NCI-H774 (cell line): ENCODE results near the gene TRIM31.
A peak's percentile ranks its signal among the peaks of the same experiment; 100 is the strongest.

ENCODE experiments used
- DNase-seq: peaks from one replicate; lab custom pipeline; 2025; lab: John Stamatoyannopoulos, UW

The TRIM31 gene

DNA sequence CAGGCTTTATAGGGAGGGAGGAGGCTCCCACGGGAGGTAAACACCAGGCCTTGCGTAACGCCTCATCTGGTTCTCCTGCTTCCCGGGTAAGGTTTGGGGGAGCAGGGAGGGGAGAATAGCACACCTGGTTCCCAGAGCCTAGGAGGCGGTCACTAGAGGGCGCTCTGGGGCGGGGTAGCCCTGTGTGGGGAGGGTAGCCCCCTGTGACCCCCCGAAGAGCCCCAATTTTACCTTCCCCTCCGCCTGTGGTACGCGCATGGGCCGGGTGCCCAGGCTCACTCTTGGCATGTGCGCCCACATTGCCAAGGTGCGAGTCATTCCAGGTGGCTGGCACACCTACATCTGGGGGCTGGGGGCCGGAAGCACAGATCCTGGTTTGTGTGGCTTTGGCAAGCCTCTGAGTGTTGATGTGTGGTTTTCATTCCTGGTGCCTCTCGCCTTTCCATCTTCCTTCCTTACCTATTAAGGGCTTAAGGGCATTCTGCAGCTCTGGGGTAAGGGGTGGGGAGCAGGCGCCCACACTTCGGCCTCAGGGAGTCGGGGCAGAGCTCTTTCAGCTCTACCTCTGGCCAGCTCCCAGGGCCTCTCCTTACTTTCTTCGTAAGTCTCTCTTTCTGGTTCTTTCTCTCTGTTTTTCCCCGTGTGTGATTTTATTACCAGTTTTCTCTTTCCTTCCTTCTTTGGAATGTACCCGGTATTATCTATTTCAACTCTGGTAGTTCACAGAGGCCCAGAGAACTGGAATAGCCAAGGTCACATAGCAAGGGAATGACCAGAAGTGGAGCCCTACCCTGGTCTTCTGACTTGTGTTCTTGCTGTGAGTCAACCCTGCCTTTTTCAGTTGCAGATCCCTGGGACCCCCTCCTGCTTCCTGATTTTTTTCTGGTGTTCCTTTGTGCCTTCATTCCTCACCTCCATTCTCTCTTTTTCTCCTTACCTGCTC, 36.8 kb downstream of the TRIM31 start:
- no peak for DNase-seq

DNA sequence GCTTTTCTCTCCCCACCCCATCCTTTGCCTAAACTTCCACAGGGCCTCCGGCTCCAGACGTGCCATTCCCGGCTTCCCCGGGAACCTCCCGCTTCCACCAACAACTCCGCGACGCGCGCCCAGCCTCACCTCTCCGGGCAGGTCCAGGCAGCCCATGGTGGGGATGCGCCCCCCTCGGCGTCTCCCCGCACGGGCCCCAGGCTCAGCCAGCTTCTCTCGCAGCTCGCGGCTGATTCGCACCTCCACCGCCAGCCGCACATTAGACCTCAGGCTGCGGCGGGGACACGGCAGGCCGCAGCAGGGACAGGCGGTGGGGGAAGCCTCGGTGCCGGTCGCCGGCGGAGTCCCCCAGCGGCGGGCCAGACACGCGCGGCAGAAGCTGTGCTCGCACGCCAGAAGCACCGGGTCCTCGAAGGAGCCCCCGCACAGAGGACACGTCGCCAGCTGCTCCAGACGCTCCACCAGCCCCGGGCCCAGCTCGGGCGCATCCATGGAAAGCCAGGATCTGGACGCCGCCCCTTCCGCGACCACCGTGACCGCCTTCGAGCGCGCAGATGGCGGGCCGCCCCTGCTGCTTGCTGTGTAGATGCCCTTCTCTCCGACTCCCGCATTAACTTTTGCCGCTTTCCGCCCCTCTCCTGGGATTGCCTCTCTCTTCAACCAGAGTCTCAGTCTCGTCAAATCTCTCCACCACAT, 37.6 kb downstream of the TRIM31 start, which contains the start of gene RNF39:
RNF39 (minus strand) TSS at position 676 of the 696 bp plus-strand sequence; CDS start at position 492, 184 bp downstream.
- no peak for DNase-seq

DNA sequence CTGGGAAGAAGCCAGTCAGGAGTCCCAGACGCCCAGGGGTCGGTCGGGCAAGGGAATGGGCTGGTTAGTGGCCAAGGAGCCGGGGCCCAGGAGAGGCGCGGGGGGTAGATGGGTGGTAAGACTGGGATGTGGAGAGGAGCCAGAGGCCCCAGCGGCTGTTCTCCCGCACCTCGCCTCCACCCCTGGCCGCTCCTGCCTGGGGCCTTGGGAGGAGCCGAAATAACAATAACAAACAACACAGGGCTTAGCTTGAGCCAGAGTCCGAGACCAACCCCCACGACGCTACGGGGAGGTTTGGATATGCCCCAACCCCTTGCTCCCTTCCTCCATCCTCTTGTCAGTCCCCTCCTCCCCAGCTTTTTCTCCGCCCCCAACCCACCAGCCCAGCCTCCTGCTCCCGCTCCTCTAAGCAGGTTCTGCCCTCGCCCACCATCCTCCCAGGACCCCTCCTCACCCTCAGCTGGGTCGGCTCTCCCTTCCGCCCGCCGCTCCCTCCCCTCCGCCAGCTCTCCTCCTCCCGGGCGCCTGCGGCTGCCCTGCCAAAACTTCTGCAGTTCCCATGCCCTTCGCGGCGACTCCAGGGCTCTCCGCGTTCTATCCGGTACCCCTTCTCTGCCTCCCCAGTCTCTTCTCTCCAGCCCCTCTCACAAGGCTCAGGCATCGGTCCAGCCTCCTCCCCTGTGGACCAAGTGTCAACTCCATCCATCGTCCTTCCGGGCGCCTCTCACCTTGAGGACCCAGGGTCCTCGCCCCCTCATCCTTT, 38.4 kb downstream of the TRIM31 start:
- DNase-seq: no peak

DNA sequence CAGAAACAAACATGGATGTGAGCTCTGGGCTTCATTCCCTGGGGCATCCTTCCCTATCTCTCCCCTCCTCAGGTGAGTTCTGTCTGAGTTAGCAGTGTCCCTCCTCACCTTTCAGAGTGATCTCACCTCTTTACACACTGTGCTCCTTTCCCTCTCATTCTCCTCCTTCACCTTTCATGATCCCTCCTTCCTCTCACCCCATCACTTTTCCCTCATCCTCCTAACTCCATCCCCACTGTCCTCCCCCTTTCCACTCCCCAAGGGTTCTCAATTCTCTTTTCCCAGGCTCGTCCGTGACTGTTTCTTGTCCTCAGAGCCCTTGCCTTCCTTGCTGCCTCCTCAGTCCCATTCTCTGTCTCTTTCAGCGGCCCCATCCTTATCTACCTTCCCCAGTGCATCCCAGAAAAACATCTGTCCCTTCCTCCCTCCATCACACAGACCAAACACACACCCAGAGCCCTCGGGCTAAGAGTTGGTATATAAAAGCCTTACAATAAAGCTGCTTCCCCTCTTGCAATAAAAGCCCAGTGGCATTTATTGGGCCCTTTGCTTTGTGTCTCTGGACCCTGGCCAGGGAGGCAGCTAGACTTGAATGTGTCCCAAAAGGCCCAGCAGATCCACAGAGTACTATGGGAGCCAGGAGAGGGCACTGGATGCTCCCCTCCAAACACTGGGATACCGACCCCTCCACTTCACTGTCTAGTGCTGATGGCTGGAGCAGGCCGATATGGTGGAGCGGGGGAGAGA, 39.2 kb downstream of the TRIM31 start:
- no peak for DNase-seq

DNA sequence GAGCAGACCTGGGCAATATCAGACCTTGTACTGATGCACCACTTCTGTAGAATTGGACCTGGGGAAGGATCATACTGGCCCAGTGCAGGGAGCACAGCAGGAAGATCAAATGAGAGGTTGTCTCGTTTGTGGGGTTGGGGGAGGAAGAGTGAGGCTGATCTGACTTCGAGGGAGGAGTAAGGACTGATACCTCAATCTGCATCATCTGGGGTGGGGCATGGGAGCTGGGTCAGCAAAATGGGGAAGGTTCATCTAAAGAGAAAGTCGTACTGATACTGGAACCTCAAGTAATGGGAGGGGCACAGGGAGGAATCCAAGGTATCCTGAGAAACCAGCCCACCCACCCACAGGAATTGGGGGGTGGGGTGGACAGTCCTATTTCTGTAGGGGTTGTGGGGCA, 41.0 kb downstream of the TRIM31 start:
- DNase-seq: no peak

DNA sequence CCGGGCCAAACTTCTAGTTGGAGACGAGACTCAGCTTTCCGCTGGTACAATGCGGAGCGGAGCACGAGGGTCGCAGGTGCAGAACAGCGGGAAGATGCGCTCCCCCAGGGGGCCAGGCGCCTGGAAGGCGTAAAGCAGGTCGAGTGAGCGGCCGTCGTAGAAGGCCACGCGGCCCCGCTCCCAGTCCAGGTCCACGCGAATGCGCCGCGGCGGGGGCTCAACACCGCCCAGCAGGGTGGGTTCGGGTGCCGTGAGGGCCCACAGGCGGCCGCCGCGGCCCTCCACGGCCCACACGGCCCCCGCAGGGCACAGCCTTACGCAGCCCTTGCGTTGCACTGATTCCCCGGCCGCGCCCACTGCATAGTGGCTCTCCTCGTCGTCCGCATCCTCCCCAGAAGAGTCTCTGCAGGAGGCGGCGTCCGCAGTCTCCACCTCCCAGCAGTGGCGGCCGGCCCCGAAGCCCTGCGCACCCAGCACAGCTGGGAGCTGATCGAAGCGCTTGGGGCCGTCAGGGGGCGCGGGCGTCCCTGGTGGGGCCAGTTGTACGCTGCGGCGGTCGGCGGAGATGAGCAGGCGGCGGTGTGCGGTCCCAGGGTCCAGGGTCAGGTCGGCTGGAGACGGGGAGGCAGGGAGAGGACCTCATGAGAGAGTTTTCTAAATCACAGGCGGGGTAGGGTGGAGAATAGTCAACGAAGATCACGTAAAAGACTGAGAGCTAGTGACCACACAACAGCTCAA, 41.6 kb downstream of the TRIM31 start:
- DNase-seq: no peak

DNA sequence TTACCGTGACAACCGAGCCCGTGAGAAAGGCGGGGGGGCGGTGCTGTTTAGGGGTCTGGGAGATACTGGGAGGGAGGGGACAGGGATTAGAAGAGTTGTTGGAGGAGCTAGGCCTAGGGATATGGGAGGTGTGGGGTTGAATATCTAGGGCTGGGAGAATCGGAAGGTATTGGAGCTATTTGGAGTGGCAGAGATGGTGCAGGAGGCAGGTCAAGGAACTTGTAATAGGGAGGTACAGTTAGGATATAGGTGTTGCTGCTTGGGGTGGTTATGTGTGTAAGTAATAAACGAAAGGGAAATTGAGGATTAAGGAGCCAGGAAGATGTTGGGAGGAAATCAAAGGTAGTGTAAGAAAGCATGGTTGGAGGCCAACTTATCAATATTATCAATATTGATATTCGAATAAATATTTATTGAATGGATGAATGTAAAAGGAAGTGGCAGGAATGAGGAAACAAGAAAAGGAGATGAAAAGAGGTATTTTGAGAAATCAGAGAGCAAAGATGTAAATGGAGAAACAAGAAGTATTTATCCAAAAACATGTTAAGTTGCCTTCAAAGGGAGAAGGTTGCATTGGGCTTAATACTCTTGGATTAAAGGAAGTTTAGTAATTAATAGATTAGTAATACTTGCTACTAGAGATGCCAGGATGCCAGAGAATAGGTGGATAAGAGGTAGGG, 45.3 kb downstream of the TRIM31 start:
- DNase-seq: no peak

DNA sequence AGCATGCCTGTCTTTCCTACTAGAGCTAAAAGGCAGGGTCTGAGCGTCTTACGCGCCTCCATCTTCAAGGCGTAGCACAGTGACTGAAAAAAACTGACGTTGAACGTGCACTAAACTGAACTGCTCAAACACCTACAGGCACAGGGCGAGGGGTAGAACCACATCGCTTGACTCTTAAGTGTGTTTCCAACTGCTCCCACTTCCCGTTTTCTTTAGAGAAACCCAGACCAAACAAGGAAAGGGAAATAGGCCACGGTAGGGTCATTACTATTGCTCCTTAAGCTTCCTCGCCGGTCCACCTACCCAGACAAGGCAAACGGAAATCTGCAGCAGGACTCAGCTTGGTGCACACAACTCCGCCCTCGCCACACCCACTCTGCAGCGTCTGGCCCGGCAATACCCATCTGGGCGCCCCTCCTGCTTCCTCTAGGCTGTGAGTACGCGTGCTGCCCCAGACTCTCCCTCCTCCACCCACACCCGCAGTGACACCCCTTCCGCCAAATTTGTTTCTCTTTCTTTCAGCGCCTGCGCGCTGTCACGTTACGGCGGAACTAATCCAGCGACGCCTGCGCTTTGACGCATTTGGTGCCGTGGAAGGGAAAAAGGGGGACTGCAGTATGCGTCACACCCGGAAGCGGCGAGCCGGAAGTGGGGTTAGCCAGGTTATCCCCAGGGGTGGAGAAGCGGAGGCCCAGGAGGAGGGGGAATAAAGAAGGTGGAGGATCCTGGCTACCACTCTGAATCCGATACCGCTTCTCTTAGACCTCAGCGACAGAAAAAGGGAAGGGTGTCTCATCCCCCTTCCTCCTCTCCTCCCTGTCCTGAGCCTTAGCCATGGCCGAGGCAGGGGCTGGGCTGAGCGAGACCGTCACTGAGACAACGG, 46.1 kb downstream of the TRIM31 start, which contains the start of gene PPP1R11:
PPP1R11 (plus strand) TSS at position 622 of the 883 bp plus-strand sequence; CDS start at position 835, 213 bp downstream.
- peak; percentile 99 for DNase-seq

DNA sequence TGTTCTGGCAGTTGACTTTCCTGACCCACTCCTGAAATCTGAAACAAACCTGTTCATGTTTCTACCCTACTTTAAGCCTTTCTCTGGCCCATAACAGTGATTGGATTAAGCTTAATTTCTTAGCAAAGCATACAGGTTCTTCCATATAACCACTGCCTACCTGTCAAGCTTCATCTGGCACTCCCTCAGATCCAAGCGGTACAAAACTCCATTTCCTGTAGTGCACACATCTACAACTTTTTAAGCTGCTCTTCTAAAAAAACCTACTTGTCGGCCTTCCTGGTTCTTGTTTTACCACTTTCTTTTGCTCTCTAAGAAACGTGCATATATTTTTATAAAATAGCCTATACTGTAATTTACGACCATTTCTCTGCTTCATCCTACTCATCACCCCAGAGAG, 46.8 kb downstream of the TRIM31 start:
- DNase-seq: no peak

DNA sequence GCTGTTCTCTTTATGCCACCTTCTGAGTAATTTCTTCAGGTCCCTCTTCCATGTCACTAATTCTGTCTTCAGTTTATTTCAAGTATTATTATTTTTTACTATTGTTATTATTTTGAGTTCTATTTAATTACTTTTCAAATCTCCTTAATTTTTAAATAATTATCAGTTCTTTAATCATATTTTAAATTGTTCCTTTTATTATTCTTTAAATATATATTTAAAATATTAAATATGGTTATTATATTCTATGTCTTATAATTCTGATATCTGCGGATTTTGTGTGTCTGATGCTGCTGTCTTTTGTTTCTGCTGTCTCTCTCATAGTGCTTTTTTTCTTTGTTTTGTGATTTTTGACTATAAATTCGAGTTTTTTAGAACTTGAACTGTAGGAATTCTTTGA, 49.6 kb downstream of the TRIM31 start:
- DNase-seq: no peak

DNA sequence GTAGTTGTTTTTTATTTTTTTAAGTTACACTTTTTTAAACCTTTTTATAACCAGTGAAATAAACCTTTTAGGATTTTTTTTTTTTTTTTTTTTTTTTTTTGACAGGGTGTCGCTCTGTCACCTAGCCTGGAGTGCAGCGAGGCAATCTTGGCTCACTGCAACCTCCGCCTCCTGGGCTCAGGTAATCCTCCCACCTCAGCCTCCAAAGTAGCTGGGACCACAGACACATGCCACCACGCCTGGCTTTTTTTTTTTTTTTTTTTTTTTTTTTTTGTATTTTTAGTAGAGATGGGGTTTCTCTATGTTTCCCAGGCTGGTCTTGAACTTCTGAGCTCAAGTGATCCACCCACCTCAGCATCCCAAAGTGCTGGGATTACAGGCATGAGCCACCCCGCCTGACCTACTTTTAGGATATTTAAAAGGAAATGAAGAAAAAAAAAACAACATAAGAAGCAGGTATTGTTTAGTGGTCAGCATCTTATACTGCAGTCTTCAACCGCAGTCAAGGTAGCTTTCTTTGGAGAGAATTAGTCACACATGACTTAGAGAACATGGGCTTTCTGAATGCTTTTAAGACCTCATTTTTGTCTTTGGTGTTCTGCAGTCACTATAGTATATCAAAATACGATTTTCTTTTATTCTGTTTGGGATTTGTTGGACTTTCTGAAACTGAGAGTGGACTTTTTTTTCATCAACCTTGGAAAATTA, 50.3 kb downstream of the TRIM31 start:
- no peak for DNase-seq

DNA sequence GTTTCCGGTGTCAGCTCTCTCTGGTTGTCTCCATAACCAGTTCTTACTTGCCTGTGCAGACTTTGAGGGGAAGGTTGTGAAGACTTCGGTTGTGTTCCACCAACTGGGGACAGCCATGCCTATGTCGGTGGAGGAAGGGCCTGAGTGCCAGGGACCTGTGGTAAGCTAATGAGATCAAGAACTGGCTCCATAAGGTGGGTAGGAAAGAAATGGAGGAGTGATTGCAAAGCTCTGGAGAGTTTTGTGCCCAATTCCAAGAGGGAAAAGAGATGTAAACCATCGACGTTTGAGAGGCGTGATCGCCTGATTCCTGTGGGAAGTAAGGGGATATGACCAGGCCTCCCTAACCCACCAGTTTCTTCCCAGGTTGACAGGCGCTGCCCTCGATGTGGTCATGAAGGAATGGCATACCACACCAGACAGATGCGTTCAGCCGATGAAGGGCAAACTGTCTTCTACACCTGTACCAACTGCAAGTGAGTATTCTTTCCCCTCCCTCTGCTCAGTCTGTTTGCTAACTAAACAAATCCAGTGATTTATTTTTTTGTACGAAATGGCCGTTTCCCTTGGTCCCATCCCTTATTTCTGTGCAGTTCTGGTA, 50.9 kb downstream of the TRIM31 start:
- DNase-seq: no peak

DNA sequence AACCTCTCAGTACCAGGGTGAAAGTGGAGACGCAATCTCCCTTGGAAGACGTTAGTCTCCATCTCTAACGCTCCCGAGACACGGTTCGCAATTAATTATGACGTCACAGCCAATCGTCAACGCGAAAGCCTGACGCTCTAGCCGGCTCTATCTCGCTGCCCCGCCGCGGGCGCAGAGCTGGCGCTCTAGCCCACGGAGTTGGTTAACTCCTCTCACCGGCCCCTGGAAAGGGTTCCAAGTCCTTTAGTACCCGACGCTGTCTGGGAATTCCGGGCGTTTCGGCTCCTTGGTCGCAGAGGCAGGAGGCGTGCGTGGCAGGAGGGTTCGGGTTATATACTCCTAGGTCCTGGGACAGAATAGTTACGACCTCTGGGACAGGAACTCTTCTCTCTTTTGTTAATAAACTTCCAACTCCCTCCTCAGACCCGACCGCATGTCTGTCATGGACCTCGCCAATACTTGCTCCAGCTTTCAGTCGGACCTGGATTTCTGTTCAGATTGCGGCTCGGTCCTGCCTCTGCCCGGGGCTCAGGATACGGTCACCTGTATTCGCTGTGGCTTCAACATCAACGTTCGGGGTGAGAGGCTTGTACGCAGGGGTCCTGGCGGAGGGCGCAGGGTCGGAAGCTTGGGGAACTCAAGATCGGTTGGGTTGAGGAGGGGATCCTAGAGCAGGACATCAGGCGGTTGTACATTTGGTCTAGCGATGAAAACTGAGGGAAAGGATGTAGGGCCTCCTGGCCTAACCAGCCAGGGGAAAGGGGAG, 51.6 kb downstream of the TRIM31 start, which contains the start of gene POLR1H:
POLR1H (plus strand) TSS at position 174 of the 766 bp plus-strand sequence; CDS start at position 434, 260 bp downstream.
- DNase-seq: peak; percentile 93

DNA sequence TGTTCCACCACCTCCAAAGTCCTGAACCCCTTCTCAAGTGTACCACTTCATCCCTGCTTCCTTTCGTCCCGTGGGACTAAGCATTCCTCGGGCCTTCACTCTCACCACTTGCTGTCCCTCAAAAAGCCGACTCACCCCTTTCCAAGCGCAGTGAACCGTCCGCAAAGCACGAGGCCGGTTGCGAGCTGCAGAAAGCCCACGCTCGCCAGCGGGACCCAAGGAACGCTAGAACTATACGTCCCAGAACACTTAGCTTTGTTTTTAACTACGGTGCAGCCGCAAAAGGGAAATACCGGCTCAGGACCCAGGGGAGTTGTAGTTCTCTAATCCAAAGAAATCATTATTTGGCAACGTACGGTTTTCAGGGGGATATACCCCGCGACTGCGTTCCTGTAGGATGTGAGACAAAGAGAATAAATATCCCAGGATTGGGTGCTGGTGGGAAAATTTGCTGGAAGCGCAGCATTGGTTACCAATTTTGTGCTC, 52.2 kb downstream of the TRIM31 start:
- DNase-seq: no peak

DNA sequence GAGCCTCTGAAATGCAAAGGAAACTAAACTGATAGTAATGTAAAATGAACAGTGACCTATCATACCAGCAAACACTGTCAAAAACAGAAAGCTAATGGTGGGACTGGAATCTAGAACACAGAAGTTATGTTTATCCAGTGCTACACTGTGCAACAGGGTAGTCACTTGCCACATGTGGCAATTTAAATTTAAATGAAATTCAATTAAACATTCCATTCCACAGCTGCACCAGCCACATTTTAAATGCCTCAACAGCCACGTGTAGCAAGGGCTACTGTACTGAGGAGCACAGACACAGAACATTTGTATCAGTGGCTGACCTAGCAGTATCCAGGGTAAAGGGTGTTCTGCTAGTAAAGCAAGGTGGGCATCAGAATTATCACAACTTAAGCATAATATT, 57.4 kb downstream of the TRIM31 start:
- DNase-seq: no peak

DNA sequence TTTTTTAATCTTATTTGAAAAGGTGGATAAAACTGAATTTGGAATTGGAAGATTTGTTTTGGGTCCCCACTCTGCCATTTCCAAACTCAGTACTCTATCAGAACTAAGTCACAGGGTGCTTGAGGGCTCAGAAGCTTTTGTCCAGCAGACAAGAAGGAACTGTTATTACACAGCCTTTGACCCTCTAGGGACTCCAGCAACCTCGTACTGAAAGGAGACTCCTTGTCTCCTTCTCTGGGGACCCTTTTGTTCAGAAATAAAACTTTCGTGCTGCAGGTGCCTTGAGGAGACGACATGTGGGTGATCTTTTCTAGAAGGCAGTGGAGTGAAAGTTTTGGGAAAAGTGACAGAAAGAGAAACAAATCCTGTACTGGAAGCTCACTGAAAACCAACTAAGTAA, 59.2 kb downstream of the TRIM31 start:
- DNase-seq: no peak
